Osteoblast (primary cell): Measurements from ENCODE around the gene ELOVL5. TPM values are rescaled to one million over a fixed set of nuclear protein-coding genes. Genes with fewer than 3 reads are reported as not detected.

Source experiments
- DNase-seq: peaks from one replicate; pipeline ENCODE4 v3.0.0; 2011; ENCODE audit warnings: low spot score, mixed read lengths; ENCODE audit not compliant: insufficient read length; ENCODE audit errors: missing footprints
- H2AFZ ChIP-seq: 2 replicates; pipeline ENCODE4 v1.6.0; 2011; ENCODE audit warnings: mild to moderate bottlenecking, low read length
- H3K27ac ChIP-seq: 2 replicates; pipeline ENCODE4 v1.5.1; 2011; ENCODE audit warnings: mild to moderate bottlenecking, low read depth, low read length, moderate library complexity
- H3K27me3 ChIP-seq: 2 replicates; pipeline ENCODE4 v1.6.0; 2012; ENCODE audit warnings: mild to moderate bottlenecking, control low read depth, inconsistent platforms, low read length, moderate library complexity; ENCODE audit not compliant: insufficient read depth
- H3K36me3 ChIP-seq: 2 replicates; pipeline ENCODE4 v1.5.1; 2011; ENCODE audit warnings: mild to moderate bottlenecking, low read length, control low read depth, moderate library complexity; ENCODE audit not compliant: insufficient read depth
- H3K4me1 ChIP-seq: 2 replicates; pipeline ENCODE4 v1.5.1; 2011; ENCODE audit warnings: mild to moderate bottlenecking, low read length, control low read depth, moderate library complexity; ENCODE audit not compliant: insufficient read depth
- H3K4me2 ChIP-seq: 2 replicates; pipeline ENCODE4 v1.6.0; 2011; ENCODE audit warnings: mild to moderate bottlenecking, low read length; ENCODE audit not compliant: insufficient read depth
- H3K4me3 ChIP-seq: fragments of 200-600 bp; sonication (generic); 3 replicates; pipeline ENCODE4 v1.5.1; 2012; ENCODE audit warnings: mild to moderate bottlenecking, low read length, inconsistent platforms; ENCODE audit not compliant: insufficient read depth
- H3K79me2 ChIP-seq: 2 replicates; pipeline ENCODE4 v1.6.0; 2012; ENCODE audit warnings: mild to moderate bottlenecking, low read length, control low read depth, inconsistent platforms; ENCODE audit not compliant: insufficient read depth
- H3K9me3 ChIP-seq: 2 replicates; pipeline ENCODE4 v1.5.1; 2011; ENCODE audit warnings: low read depth, low read length, control low read depth
- H4K20me1 ChIP-seq: 2 replicates; pipeline ENCODE4 v1.6.0; 2012; ENCODE audit warnings: mild to moderate bottlenecking, low read length, control low read depth; ENCODE audit not compliant: insufficient read depth
- CTCF ChIP-seq: IDR thresholded peaks from 2 replicates; pipeline ENCODE4 v1.5.1; 2011; ENCODE audit warnings: mild to moderate bottlenecking, low read depth, low read length, moderate library complexity; ENCODE audit errors: extremely low read depth
- total RNA-seq: library from RNA; depleted of rRNA; stranded (reverse); fragments of >200 nt; gene quantifications from 2 replicates; pipeline ENCODE4 v1.2.3, GENCODE V29; 2012

The ELOVL5 gene
- total RNA-seq, 1 donor, result 75.3 TPM

GRCh38 chr6:53257533-53257932 is 91.2 kb downstream of the ELOVL5 start:
- Histone ChIP-seq H3K4me1 (no peaks in the 10 kb centered on the region), H3K27ac (no peak overlapping the region), H3K79me2 (no peaks in the 10 kb centered on the region), H3K36me3 (peaks cover 18% of the 10 kb centered on the region), H4K20me1 (no peaks in the 10 kb centered on the region), H3K4me3 (no peak overlapping the region), H3K27me3 (no peaks in the 10 kb centered on the region), H3K4me2 (no peak overlapping the region), H3K9me3 (no peaks in the 10 kb centered on the region), H2AFZ (no peak overlapping the region)
- no peak for DNase-seq
- no peak for TF ChIP-seq CTCF

- Histone ChIP-seq H3K4me1 (no peaks in the 10 kb centered on the region), H3K4me3 (no peak overlapping the region), H3K27ac (no peak overlapping the region), H3K36me3 (peaks cover 18% of the 10 kb centered on the region), H3K79me2 (no peaks in the 10 kb centered on the region), H3K4me2 (no peak overlapping the region), H2AFZ (no peak overlapping the region), H4K20me1 (no peaks in the 10 kb centered on the region), H3K9me3 (no peaks in the 10 kb centered on the region), H3K27me3 (no peaks in the 10 kb centered on the region)
- TF ChIP-seq CTCF, result no peak
- no peak for DNase-seq
Measured at GRCh38 chr6:53257001-53257400, 91.7 kb downstream of the ELOVL5 start.

- no peak for TF ChIP-seq CTCF
- peaks cover 18% of the 10 kb centered on the region for H3K4me1 ChIP-seq
- H3K27ac ChIP-seq, result no peak overlapping the region
- no peaks in the 10 kb centered on the region for H3K36me3 ChIP-seq
- H3K4me3 ChIP-seq, result no peak overlapping the region
- H3K9me3 ChIP-seq, result no peaks in the 10 kb centered on the region
- H3K79me2 ChIP-seq, result no peaks in the 10 kb centered on the region
- no peak overlapping the region for H3K4me2 ChIP-seq
- DNase-seq, result no peak
- no peaks in the 10 kb centered on the region for H4K20me1 ChIP-seq
- H2AFZ ChIP-seq, result no peak overlapping the region
- no peaks in the 10 kb centered on the region for H3K27me3 ChIP-seq
Measured at GRCh38 chr6:53252177-53252692, 96.5 kb downstream of the ELOVL5 start.

- Histone ChIP-seq H3K79me2 (no peaks in the 10 kb centered on the region), H4K20me1 (no peaks in the 10 kb centered on the region), H3K4me1 (peaks cover 18% of the 10 kb centered on the region), H3K4me3 (no peak overlapping the region), H3K36me3 (no peaks in the 10 kb centered on the region), H2AFZ (no peak overlapping the region), H3K27ac (no peak overlapping the region), H3K4me2 (no peak overlapping the region), H3K9me3 (no peaks in the 10 kb centered on the region), H3K27me3 (peaks cover 2% of the 10 kb centered on the region)
- no peak for TF ChIP-seq CTCF
- no peak for DNase-seq
Measured at GRCh38 chr6:53251033-53251672, 97.6 kb downstream of the ELOVL5 start.
